Measurements from ENCODE around the gene EPHB1.

EPHB1 gene

DNA sequence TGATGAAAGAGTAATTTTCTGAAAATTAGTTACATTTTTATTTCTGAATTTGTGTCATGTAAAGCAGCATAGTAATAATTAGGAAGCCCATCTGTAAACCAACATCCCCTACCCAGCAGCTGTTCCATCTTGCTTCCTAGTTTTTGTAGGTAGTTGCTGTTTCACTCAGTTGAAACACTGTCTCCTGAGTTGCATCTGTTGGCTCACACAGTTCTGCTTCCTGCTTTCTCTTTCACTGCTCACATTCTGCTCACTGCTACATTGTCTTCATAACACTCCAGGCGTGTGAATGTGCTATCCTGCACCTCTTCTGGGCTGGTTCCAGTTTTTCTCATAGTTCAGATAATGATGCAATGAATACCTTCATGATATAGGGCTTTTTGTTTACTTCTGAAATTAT lies 123.4 kb downstream of the EPHB1 start:
- CTCF ChIA-PET: no interaction called here
- H3K4me3 ChIP-seq (ENCODE audit: low read depth, low read length): no peak overlapping the region
- DNase-seq (ENCODE audit: low read depth, low spot score): no peak
- TF ChIP-seq, protein P1, sequence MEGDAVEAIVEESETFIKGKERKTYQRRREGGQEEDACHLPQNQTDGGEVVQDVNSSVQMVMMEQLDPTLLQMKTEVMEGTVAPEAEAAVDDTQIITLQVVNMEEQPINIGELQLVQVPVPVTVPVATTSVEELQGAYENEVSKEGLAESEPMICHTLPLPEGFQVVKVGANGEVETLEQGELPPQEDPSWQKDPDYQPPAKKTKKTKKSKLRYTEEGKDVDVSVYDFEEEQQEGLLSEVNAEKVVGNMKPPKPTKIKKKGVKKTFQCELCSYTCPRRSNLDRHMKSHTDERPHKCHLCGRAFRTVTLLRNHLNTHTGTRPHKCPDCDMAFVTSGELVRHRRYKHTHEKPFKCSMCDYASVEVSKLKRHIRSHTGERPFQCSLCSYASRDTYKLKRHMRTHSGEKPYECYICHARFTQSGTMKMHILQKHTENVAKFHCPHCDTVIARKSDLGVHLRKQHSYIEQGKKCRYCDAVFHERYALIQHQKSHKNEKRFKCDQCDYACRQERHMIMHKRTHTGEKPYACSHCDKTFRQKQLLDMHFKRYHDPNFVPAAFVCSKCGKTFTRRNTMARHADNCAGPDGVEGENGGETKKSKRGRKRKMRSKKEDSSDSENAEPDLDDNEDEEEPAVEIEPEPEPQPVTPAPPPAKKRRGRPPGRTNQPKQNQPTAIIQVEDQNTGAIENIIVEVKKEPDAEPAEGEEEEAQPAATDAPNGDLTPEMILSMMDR (IDR thresholded peaks at IDR 0.05; ENCODE audit: insufficient read depth, low read length, missing control alignments): no peak
- POLR2A ChIA-PET: no interaction called here

DNA sequence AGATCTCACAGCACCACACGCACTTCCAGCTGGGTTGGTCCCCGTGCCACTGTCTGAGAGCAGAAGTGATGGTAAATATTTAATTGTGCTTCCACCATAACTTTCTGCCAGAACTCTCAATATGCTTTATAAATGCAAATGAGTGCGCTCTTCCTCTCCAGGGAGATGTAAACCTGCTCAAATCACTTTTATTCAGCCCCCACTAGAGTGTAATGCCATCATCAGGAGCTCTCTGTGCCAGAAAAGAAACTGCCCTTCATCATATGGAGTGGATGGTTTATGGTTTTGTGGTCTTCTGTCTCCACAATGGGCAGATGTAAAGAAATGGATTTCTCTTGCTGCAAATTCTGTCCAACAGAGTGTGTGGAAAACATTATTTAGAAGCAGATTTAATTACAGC lies 127.0 kb downstream of the EPHB1 start:
- TF ChIP-seq, protein P1 (IDR thresholded peaks at IDR 0.05; ENCODE audit: insufficient read depth, low read length, missing control alignments): no peak
- ChIA-PET POLR2A (no interaction called here), CTCF (no interaction called here)
- H3K4me3 ChIP-seq (ENCODE audit: low read depth, low read length): no peak overlapping the region
- no peak for DNase-seq (ENCODE audit: low read depth, low spot score)

DNA sequence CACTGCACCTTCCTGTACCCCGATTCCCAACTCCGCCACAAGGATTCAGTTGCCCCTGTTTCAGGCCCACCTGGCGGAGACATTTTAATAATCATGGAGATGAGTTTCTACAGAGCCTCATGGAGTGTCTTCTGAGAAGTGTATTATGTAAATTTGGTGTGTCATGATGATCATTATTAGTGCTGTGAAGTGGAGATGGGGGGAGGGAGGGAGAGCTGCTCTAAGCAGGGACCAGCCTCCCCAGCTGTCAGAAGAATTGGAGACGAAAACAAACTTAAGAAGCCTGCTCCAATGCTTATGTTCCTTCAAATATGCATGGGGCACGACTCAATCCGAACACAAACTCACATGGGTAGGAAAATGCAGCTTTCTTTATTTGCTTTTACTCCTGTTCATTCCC lies 127.8 kb downstream of the EPHB1 start:
- TF ChIP-seq, protein P1 (IDR thresholded peaks at IDR 0.05; ENCODE audit: insufficient read depth, low read length, missing control alignments): no peak
- no peak overlapping the region for H3K4me3 ChIP-seq (ENCODE audit: low read depth, low read length)
- no peak for DNase-seq (ENCODE audit: low read depth, low spot score)
- CTCF ChIA-PET: no interaction called here
- POLR2A ChIA-PET: no interaction called here

DNA sequence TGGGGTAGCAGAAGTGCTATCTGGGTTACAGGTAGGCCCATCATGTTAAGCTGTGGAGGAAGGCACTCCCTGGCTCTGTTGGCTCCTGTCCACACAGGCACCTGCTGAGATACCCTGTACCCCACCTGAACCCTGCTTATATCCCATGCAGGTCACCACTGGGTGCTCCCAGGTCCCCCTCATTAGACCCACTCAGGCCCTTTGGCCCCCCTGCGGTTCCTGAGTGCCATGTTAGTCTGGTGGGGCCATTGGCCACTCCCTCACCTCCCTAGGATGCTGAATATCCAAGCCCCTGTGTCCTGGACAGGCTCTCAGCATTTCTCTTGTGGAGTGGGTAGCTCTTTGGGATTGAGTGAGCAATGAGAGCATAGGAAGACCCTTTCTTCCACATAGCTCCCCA lies 128.2 kb downstream of the EPHB1 start:
- CTCF ChIA-PET: no interaction called here
- POLR2A ChIA-PET: no interaction called here
- TF ChIP-seq, protein P1 (IDR thresholded peaks at IDR 0.05; ENCODE audit: insufficient read depth, low read length, missing control alignments): no peak
- no peak for DNase-seq (ENCODE audit: low read depth, low spot score)
- H3K4me3 ChIP-seq (ENCODE audit: low read depth, low read length): no peak overlapping the region

DNA sequence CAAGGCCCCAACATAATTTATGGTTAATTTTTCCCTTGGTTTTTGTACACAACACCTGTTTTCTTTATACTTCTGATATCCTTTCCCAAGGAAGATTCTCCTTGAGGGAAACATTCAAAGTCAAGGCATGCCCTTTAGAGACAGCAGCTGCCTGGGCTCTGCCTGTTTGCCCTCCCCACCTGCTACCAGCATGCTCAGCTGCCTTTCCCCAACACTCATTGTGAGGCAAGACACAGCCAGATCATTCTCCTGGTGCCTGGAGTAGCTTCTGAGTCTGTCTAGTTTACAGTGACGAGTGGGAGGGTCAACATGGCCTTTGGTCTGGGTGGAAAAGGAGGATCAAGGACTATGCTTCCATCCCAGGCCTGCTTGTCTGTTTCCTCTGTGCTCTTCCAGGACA lies 132.5 kb downstream of the EPHB1 start:
- CTCF ChIA-PET: no interaction called here
- no peak for DNase-seq (ENCODE audit: low read depth, low spot score)
- TF ChIP-seq, protein P1 (IDR thresholded peaks at IDR 0.05; ENCODE audit: insufficient read depth, low read length, missing control alignments): no peak
- no peak overlapping the region for H3K4me3 ChIP-seq (ENCODE audit: low read depth, low read length)
- POLR2A ChIA-PET: no interaction called here

DNA sequence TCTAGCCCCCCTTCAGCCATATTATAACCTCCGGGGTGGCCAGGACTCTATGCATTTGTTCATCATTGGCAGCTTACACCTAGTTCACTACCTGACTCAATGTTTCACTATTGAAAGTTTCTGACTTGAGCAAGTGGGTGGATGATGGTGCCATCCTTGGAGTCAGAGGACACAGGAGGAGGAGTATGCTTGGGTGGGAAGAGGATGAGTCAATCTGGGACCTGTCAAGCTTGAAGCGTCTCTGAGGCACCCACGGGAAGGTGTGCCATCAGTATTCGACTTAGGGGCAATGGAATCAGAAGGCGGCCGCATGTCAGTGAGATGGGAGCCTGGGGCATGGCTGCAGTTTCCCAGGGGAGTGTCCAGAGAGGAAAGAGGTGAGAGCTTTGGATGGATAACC lies 133.3 kb downstream of the EPHB1 start:
- ChIA-PET CTCF (no interaction called here), POLR2A (no interaction called here)
- H3K4me3 ChIP-seq (ENCODE audit: low read depth, low read length): no peak overlapping the region
- TF ChIP-seq, protein P1 (IDR thresholded peaks at IDR 0.05; ENCODE audit: insufficient read depth, low read length, missing control alignments): no peak
- DNase-seq (ENCODE audit: low read depth, low spot score): no peak

Data from AG04449 (cell line).